Measurements from ENCODE around the gene MRPS15.

The MRPS15 gene

DNA sequence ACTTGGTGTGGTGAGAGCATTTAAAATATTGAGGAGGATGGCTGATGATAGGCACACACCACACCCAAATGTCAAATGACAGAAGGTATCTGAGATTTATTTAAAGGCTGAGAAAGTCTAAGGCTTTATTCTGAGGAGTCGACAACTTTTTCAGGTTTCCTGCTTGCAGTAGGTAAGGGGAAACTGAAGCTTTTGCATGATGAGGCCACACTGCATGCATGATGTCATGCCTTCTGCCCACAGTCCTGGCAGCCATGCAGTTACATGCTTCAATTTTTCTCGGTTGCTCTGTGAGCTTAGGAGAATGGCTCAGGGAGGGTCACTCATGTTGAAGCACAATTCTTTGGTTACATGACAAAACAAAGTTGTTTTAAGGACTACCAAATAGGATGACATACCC is 20.9 kb downstream of the MRPS15 start:
- Histone ChIP-seq H3K9me3 (ENCODE audit: low read length) (no peaks in the 10 kb centered on the region), H2AFZ (ENCODE audit: low read length) (no peak overlapping the region), H3F3A (ENCODE audit: insufficient read depth, low read length) (no peaks in the 10 kb centered on the region), H3K79me2 (ENCODE audit: insufficient read depth, low read length) (no peaks in the 10 kb centered on the region), H3K27ac (ENCODE audit: low read depth, low read length, poor library complexity, severe bottlenecking) (no peak overlapping the region), H3K36me3 (ENCODE audit: insufficient read depth, low read length) (no peaks in the 10 kb centered on the region), H3K4me3 (ENCODE audit: low read depth, low read length, poor library complexity, severe bottlenecking) (no peak overlapping the region), H3K4me2 (ENCODE audit: low read length) (no peak overlapping the region), H4K20me1 (ENCODE audit: insufficient read depth, low read length) (no peaks in the 10 kb centered on the region), H3K9me2 (ENCODE audit: low read depth, low read length) (no peaks in the 10 kb centered on the region), H3K9ac (ENCODE audit: low read length) (no peak overlapping the region), H3K4me1 (ENCODE audit: insufficient read depth, low read length, severe bottlenecking) (no peaks in the 10 kb centered on the region), H3K27me3 (ENCODE audit: insufficient read depth, low read length) (no peaks in the 10 kb centered on the region)
- TF ChIP-seq, protein P1, sequence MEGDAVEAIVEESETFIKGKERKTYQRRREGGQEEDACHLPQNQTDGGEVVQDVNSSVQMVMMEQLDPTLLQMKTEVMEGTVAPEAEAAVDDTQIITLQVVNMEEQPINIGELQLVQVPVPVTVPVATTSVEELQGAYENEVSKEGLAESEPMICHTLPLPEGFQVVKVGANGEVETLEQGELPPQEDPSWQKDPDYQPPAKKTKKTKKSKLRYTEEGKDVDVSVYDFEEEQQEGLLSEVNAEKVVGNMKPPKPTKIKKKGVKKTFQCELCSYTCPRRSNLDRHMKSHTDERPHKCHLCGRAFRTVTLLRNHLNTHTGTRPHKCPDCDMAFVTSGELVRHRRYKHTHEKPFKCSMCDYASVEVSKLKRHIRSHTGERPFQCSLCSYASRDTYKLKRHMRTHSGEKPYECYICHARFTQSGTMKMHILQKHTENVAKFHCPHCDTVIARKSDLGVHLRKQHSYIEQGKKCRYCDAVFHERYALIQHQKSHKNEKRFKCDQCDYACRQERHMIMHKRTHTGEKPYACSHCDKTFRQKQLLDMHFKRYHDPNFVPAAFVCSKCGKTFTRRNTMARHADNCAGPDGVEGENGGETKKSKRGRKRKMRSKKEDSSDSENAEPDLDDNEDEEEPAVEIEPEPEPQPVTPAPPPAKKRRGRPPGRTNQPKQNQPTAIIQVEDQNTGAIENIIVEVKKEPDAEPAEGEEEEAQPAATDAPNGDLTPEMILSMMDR (IDR thresholded peaks at IDR 0.05; ENCODE audit: low read length) = no peak
- TF ChIP-seq EZH2 (IDR thresholded peaks at IDR 0.05; ENCODE audit: borderline replicate concordance, low read length) = no peak

- Histone ChIP-seq H3K9me3 (ENCODE audit: low read length) (no peaks in the 10 kb centered on the region), H3K4me2 (ENCODE audit: low read length) (no peak overlapping the region), H3K27ac (ENCODE audit: low read depth, low read length, poor library complexity, severe bottlenecking) (no peak overlapping the region), H3K9me2 (ENCODE audit: low read depth, low read length) (no peaks in the 10 kb centered on the region), H2AFZ (ENCODE audit: low read length) (no peak overlapping the region), H3K4me3 (ENCODE audit: low read depth, low read length, poor library complexity, severe bottlenecking) (no peak overlapping the region), H3K27me3 (ENCODE audit: insufficient read depth, low read length) (no peaks in the 10 kb centered on the region), H3K9ac (ENCODE audit: low read length) (no peak overlapping the region), H3K79me2 (ENCODE audit: insufficient read depth, low read length) (no peaks in the 10 kb centered on the region), H3K4me1 (ENCODE audit: insufficient read depth, low read length, severe bottlenecking) (no peaks in the 10 kb centered on the region), H3F3A (ENCODE audit: insufficient read depth, low read length) (no peaks in the 10 kb centered on the region), H4K20me1 (ENCODE audit: insufficient read depth, low read length) (no peaks in the 10 kb centered on the region), H3K36me3 (ENCODE audit: insufficient read depth, low read length) (no peaks in the 10 kb centered on the region)
- TF ChIP-seq, protein P1 (IDR thresholded peaks at IDR 0.05; ENCODE audit: low read length) = no peak
- no peak for TF ChIP-seq EZH2 (IDR thresholded peaks at IDR 0.05; ENCODE audit: borderline replicate concordance, low read length)
Measured at GRCh38 chr1:36442337-36442736, 21.8 kb downstream of the MRPS15 start.

DNA sequence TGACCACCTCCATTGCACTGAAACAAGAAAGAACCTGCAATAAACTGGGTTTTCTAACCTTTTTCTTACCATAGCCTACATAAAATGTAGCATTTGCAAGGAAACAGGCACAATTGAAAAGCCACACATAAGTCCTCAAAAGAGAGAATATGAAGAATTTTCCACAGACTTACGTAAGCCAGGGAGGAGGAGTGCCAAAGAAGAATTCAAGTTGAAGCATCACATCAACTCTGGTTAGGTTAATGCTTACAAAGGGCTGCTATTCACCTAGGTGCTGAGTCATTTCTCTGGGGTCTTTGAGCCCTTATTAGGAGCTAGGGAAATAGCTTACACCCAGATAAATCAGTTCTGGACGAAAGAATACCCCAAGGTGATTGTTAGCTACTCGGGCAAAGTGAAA is 23.5 kb downstream of the MRPS15 start:
- Histone ChIP-seq H4K20me1 (ENCODE audit: insufficient read depth, low read length) (no peaks in the 10 kb centered on the region), H3K27ac (ENCODE audit: low read depth, low read length, poor library complexity, severe bottlenecking) (no peak overlapping the region), H3K9me2 (ENCODE audit: low read depth, low read length) (no peaks in the 10 kb centered on the region), H3K27me3 (ENCODE audit: insufficient read depth, low read length) (no peaks in the 10 kb centered on the region), H3K79me2 (ENCODE audit: insufficient read depth, low read length) (no peaks in the 10 kb centered on the region), H3K9me3 (ENCODE audit: low read length) (no peaks in the 10 kb centered on the region), H3K36me3 (ENCODE audit: insufficient read depth, low read length) (no peaks in the 10 kb centered on the region), H3K4me1 (ENCODE audit: insufficient read depth, low read length, severe bottlenecking) (no peaks in the 10 kb centered on the region), H3K9ac (ENCODE audit: low read length) (no peak overlapping the region), H3K4me3 (ENCODE audit: low read depth, low read length, poor library complexity, severe bottlenecking) (no peak overlapping the region), H3F3A (ENCODE audit: insufficient read depth, low read length) (no peaks in the 10 kb centered on the region), H3K4me2 (ENCODE audit: low read length) (no peak overlapping the region), H2AFZ (ENCODE audit: low read length) (no peak overlapping the region)
- TF ChIP-seq, protein P1 (IDR thresholded peaks at IDR 0.05; ENCODE audit: low read length) = no peak
- no peak for TF ChIP-seq EZH2 (IDR thresholded peaks at IDR 0.05; ENCODE audit: borderline replicate concordance, low read length)
